ENCODE data around the gene IGFBPL1. TPM values are rescaled to one million over a fixed set of nuclear protein-coding genes. Genes with fewer than 3 reads are reported as not detected.

IGFBPL1 gene
- total and polyA plus RNA-seq, 2 of the 8 experiments (the other 6 are each of a cell fraction or from before 2014, with no cell fraction given), result 31.3 to 33.8 TPM

GRCh38 chr9:38392235-38393127, 31.8 kb downstream of the IGFBPL1 start, which contains the start of gene ALDH1B1 (continued):
- TF ChIP-seq SAP30 (IDR thresholded peaks at IDR 0.05; ENCODE audit: insufficient read depth, insufficient replicate concordance, low read length) (peak; percentile 63), NANOG (IDR thresholded peaks at IDR 0.05; ENCODE audit: insufficient read depth, low read depth, low read length, poor library complexity, severe bottlenecking) (no peak), HDAC6 (IDR thresholded peaks at IDR 0.05; ENCODE audit: low read depth, low read length) (no peak), CTBP2 (IDR thresholded peaks at IDR 0.05; ENCODE audit: borderline replicate concordance, insufficient read depth, insufficient read length, low read length) (no peak), NRF1 (IDR thresholded peaks at IDR 0.05; ENCODE audit: low read depth, low read length) (no peak), SIRT6 (IDR thresholded peaks at IDR 0.05; ENCODE audit: low read length) (no peak)
- TF ChIP-seq, protein P1, sequence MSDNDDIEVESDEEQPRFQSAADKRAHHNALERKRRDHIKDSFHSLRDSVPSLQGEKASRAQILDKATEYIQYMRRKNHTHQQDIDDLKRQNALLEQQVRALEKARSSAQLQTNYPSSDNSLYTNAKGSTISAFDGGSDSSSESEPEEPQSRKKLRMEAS (IDR thresholded peaks at IDR 0.05), result peak; percentile 74

Measured in H1 (cell line).